GM12891 (cell line): ENCODE measurements around the gene ARID2.

Experiments
- DNase-seq: peaks from one replicate; pipeline ENCODE4 v3.0.0; 2011; ENCODE audit warnings: low spot score; ENCODE audit not compliant: insufficient read length
- FAIRE-seq: peaks from 2 replicates; lab custom pipeline; 2011; peaks lifted over from hg19 to GRCh38; lab: Jason Lieb, UNC
- PAX5 ChIP-seq: IDR thresholded peaks from 2 replicates; pipeline ENCODE4 v1.6.1; 2011; ENCODE audit warnings: low read length, moderate library complexity, mild to moderate bottlenecking; ENCODE audit not compliant: insufficient read depth, severe bottlenecking
- POLR2A ChIP-seq: IDR thresholded peaks from 2 replicates; pipeline ENCODE4 v1.6.1; 2011; ENCODE audit warnings: low read depth, low read length, control low read depth
- POLR2AphosphoS5 ChIP-seq: IDR thresholded peaks from 2 replicates; pipeline ENCODE4 v1.6.1; 2011; ENCODE audit warnings: low read depth, low read length, control low read depth
- POU2F2 ChIP-seq: IDR thresholded peaks from 2 replicates; pipeline ENCODE4 v1.6.1; 2011; ENCODE audit warnings: low read depth, mild to moderate bottlenecking, control low read depth, low read length, moderate library complexity
- SPI1 ChIP-seq: IDR thresholded peaks from 2 replicates; pipeline ENCODE4 v1.6.1; 2011; ENCODE audit warnings: low read depth, low read length, control low read depth
- TAF1 ChIP-seq: IDR thresholded peaks from 2 replicates; pipeline ENCODE4 v1.6.1; 2011; ENCODE audit warnings: low read depth, low read length, control low read depth

Gene ARID2

DNA sequence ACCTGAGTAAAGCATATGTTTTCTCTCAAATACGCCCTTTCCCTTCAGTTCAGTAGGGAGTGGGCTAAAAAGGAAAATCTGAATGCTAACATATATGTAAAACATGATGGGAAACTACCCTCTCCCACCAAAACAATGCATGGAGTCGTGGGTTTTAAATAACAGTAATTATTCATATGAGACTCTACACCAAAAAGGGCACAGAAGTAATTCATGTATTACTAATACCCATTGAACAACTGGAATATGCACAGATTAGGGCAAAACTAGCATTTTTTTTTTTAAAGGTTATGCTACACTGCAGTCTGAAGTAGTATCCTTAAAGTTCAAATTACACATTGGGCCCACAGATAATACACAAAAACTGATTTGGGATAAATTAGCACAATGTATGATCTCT, 8.1 kb upstream of the ARID2 start:
- TF ChIP-seq POU2F2 (no peak), POLR2AphosphoS5 (no peak)
- DNase-seq (no peak), FAIRE-seq (peak; percentile 20)

DNA sequence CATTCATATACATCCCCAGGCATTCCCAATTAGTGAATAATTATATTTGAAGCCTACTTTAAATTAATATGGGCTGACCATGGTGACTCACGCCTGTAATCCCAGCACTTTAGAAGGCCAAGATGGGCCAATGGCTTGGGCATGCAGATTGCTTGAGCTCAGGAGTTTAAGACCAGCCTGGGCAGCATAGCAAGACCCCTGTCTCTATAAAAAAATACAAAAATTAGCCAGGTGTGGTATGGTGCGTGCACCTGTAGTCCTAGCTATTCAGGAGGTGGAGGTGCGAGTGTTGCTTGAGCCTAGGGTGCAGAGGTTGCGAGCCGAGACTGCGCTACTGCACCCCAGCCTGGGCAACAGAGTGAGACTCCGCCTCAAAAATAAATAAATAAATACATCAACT, 7.6 kb upstream of the ARID2 start:
- FAIRE-seq = no peak
- DNase-seq = no peak
- TF ChIP-seq POLR2A (no peak), SPI1 (no peak), POU2F2 (no peak), PAX5 (no peak), POLR2AphosphoS5 (no peak), TAF1 (no peak)

- DNase-seq (no peak), FAIRE-seq (peak; percentile 41)
- TF ChIP-seq POLR2AphosphoS5 = no peak
- TF ChIP-seq PAX5 = no peak
- TF ChIP-seq POU2F2 = no peak
- no peak for TF ChIP-seq POLR2A
- no peak for TF ChIP-seq SPI1
- no peak for TF ChIP-seq TAF1
These were observed 3.6 kb upstream of the ARID2 start for GRCh38 chr12:45725631-45726602.

DNA sequence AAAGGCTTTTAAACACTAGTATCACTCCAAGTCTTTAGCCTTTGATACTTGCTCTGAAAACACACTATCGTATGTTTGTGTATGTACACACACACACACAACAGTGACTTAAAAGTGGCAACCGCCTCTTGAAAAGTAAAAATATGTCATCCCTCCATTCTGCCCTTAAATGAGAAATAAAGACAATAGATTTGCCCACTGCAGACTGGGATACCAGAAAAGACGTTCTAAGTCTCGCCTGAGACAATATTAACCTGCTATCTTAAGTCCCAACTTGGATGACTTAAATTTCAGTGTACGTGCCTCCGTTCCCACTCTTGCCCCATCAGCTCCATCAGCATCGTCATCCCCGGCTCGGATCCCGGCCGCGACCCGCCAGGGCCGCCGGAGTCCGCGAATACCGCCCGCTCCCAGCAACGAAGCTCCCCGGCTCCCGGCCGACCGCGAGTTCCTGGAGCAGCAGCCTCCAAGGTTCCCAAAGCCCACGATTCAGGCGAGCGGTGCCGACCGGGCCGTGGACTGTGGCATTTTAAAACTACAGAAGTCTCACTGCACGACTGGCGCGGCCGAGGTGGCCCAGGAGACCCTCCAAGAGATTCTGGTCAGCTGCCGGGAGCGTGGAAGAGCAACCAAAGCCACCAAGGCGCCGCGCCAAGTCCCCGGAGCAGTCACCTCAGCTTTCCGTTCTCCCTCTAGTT, 2.8 kb upstream of the ARID2 start:
- TF ChIP-seq PAX5 (no peak), POU2F2 (no peak), POLR2AphosphoS5 (no peak), TAF1 (no peak), POLR2A (no peak), SPI1 (no peak)
- FAIRE-seq (peak; percentile 58), DNase-seq (no peak)

- TF ChIP-seq TAF1 (peak; percentile 78), POLR2A (peak; percentile 90), POU2F2 (no peak), SPI1 (peak; percentile 82), PAX5 (no peak), POLR2AphosphoS5 (0 out of 2 replicates have a peak, but pooled peaks have one; percentile 78)
- FAIRE-seq (peak; percentile 93), DNase-seq (peak; percentile 68)
These were observed 2.1 kb upstream of the ARID2 start for GRCh38 chr12:45727301-45727979.

GRCh38 chr12:45727980-45728629, 1.4 kb upstream of the ARID2 start:
- FAIRE-seq (no peak), DNase-seq (no peak)
- TF ChIP-seq POLR2A (no peak), POLR2AphosphoS5 (no peak), PAX5 (no peak), TAF1 (no peak), POU2F2 (no peak), SPI1 (no peak)

DNA sequence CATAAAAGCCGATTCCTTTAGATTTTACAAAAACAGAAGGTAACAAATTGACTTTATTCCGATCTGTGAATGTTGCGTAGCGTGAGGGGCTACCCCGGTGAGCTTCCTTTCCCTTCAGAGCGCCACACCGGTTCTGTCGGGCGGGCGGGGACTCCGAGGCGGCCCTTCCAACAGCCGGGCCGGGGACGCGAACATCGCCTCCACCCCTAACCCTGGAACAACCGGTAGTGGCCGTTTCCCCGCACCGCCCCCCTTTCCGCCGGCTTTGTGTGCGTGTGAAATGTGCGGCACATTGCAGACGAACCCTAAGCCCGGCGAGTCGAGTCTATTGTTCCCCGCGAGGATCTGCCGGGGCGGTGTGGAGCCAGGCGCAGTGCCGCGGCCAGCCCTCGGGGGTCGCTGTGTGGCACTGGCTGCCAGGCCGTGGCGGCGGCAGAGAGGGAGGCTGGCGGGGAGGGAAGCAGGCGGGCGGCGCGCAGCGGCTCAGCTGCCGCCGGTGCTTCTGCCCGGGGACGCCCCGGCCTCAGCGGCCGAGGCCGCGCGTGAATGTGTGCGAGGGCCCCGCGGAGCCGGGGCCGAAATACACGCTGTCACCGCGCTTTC, 775 bp upstream of the ARID2 start:
- DNase-seq (peak; percentile 40), FAIRE-seq (peak; percentile 98)
- peak; percentile 90 for TF ChIP-seq POU2F2
- TF ChIP-seq POLR2A = peak; percentile 93
- peak; percentile 56 for TF ChIP-seq PAX5
- peak; percentile 63 for TF ChIP-seq TAF1
- 0 out of 2 replicates have a peak, but pooled peaks have one; percentile 4 for TF ChIP-seq SPI1
- TF ChIP-seq POLR2AphosphoS5 = peak; percentile 85

GRCh38 chr12:45730084-45730347, 510 bp downstream of the ARID2 start:
- TF ChIP-seq PAX5 (no peak), POLR2A (no peak), POLR2AphosphoS5 (no peak), TAF1 (no peak; the same call in 1 of the 2 replicates), POU2F2 (no peak), SPI1 (no peak)
- FAIRE-seq (no peak), DNase-seq (no peak)
